ENCODE measurements around the gene FKBP2.
"Not testable (repeated sequence)": the region's sequence is repeated elsewhere in the genome, so short reads cannot be mapped to it uniquely, and the experiment has no call there.

The FKBP2 gene

GRCh38 chr11:64245797-64246620 lies 5.1 kb downstream of the FKBP2 start:
- TF ChIP-seq, protein P1, sequence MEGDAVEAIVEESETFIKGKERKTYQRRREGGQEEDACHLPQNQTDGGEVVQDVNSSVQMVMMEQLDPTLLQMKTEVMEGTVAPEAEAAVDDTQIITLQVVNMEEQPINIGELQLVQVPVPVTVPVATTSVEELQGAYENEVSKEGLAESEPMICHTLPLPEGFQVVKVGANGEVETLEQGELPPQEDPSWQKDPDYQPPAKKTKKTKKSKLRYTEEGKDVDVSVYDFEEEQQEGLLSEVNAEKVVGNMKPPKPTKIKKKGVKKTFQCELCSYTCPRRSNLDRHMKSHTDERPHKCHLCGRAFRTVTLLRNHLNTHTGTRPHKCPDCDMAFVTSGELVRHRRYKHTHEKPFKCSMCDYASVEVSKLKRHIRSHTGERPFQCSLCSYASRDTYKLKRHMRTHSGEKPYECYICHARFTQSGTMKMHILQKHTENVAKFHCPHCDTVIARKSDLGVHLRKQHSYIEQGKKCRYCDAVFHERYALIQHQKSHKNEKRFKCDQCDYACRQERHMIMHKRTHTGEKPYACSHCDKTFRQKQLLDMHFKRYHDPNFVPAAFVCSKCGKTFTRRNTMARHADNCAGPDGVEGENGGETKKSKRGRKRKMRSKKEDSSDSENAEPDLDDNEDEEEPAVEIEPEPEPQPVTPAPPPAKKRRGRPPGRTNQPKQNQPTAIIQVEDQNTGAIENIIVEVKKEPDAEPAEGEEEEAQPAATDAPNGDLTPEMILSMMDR (IDR thresholded peaks at IDR 0.05; ENCODE audit: insufficient read depth, missing control alignments), result no peak
- DNase-seq (ENCODE audit: insufficient read length, low spot score) (no peak), FAIRE-seq (no peak)

DNA sequence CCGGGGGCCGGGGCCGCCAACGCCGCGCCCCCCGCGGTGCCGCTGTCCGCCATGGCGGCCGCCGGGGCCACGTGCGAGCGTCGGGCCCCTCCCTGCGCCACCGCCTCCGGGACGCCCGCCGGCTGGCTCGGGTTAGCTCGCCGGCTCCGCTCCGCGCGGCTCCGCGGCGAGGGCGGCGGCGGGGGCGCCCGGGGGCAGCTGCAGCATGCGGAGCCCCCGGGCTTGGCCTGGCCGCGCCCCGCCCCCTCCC lies 5.7 kb downstream of the FKBP2 start:
- not testable (repeated sequence) for DNase-seq (ENCODE audit: insufficient read length, low spot score); FAIRE-seq

GRCh38 chr11:64246871-64247728 lies 6.2 kb downstream of the FKBP2 start, which contains the start of gene PPP1R14B:
Gene PPP1R14B (minus strand): TSS chr11:64246943. CDS start chr11:64246673, 270 bp downstream.
- FAIRE-seq, result no peak
- TF ChIP-seq, protein P1 (IDR thresholded peaks at IDR 0.05; ENCODE audit: insufficient read depth, missing control alignments), result no peak
- DNase-seq (ENCODE audit: insufficient read length, low spot score), result peak; percentile 89

GRCh38 chr11:64247729-64248531 lies 7.0 kb downstream of the FKBP2 start:
- FAIRE-seq (no peak), DNase-seq (ENCODE audit: insufficient read length, low spot score) (no peak)
- TF ChIP-seq, protein P1 (IDR thresholded peaks at IDR 0.05; ENCODE audit: insufficient read depth, missing control alignments), result no peak

GRCh38 chr11:64248578-64248977 lies 7.7 kb downstream of the FKBP2 start:
- DNase-seq (ENCODE audit: insufficient read length, low spot score) (no peak), FAIRE-seq (no peak)
- TF ChIP-seq, protein P1 (IDR thresholded peaks at IDR 0.05; ENCODE audit: insufficient read depth, missing control alignments), result no peak

GRCh38 chr11:64249038-64249437 lies 8.1 kb downstream of the FKBP2 start:
- TF ChIP-seq, protein P1 (IDR thresholded peaks at IDR 0.05; ENCODE audit: insufficient read depth, missing control alignments), result no peak
- DNase-seq (ENCODE audit: insufficient read length, low spot score), result no peak
- FAIRE-seq, result no peak

All from D721Med (cell line).